ENCODE results near the gene HECA. TPM values are rescaled to one million over a fixed set of nuclear protein-coding genes. Genes with fewer than 3 reads are reported as not detected.
A peak's percentile ranks its signal among the peaks of the same experiment; 100 is the strongest.

HECA gene
- total and polyA plus RNA-seq, 2 of the 8 experiments (the other 6 are each of a cell fraction or from before 2014, with no cell fraction given) = 2.4 to 9.2 TPM

GRCh38 chr6:139134817-139135577 lies at the start of gene HECA (continued):
- no peak for TF ChIP-seq CTCF (IDR thresholded peaks at IDR 0.05; ENCODE audit: control extremely low read depth in 1 of 3, insufficient read depth in 1 of 3, low read depth in 1 of 3, low read length in 3 of 3)
- TF ChIP-seq SIX5 (IDR thresholded peaks at IDR 0.05; ENCODE audit: low read depth, low read length) = no peak
- TF ChIP-seq SP4 (IDR thresholded peaks at IDR 0.05; ENCODE audit: low read length) = peak; percentile 67; the same call in 1 of the 2 replicates
- no peak for TF ChIP-seq RNF2 (IDR thresholded peaks at IDR 0.05; ENCODE audit: borderline replicate concordance, low read depth, low read length, missing control alignments, poor library complexity, severe bottlenecking)
- TF ChIP-seq MAFK (IDR thresholded peaks at IDR 0.05; ENCODE audit: low read depth, low read length) = no peak
- TF ChIP-seq MAX (IDR thresholded peaks at IDR 0.05) = peak; percentile 36; the same call in 1 of the 2 replicates
- TF ChIP-seq, protein P1, sequence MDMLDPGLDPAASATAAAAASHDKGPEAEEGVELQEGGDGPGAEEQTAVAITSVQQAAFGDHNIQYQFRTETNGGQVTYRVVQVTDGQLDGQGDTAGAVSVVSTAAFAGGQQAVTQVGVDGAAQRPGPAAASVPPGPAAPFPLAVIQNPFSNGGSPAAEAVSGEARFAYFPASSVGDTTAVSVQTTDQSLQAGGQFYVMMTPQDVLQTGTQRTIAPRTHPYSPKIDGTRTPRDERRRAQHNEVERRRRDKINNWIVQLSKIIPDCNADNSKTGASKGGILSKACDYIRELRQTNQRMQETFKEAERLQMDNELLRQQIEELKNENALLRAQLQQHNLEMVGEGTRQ (IDR thresholded peaks at IDR 0.05; ENCODE audit: low read length) = peak; percentile 28; the same call in 1 of the 2 replicates
- no peak for TF ChIP-seq EGR1 (IDR thresholded peaks at IDR 0.05; ENCODE audit: borderline replicate concordance, low read depth, low read length)
- no peak for TF ChIP-seq SUZ12 (IDR thresholded peaks at IDR 0.05; ENCODE audit: low read length)
- TF ChIP-seq ASH2L (IDR thresholded peaks at IDR 0.05; ENCODE audit: low read length) = peak; percentile 14
- no peak for TF ChIP-seq ZNF274 (IDR thresholded peaks at IDR 0.05; ENCODE audit: borderline replicate concordance, extremely low read depth, low read length)
- TF ChIP-seq NANOG (IDR thresholded peaks at IDR 0.05; ENCODE audit: insufficient read depth, low read depth, low read length, poor library complexity, severe bottlenecking) = no peak
- no peak for TF ChIP-seq TEAD4 (IDR thresholded peaks at IDR 0.05; ENCODE audit: low read depth, low read length)
- TF ChIP-seq POLR2A (IDR thresholded peaks at IDR 0.05; ENCODE audit: control extremely low read depth in 1 of 2, low read depth in 2 of 2, low read length in 2 of 2) = peak in 1 of 2 experiments; percentile 73; a peak in 2 of 3 replicates
- no peak for TF ChIP-seq TAF7 (optimal IDR thresholded peaks at IDR 0.05; ENCODE audit: borderline replicate concordance, low read depth, low read length)
- no peak for TF ChIP-seq KDM5A (IDR thresholded peaks at IDR 0.05; ENCODE audit: low read length)
- TF ChIP-seq BCL11A (IDR thresholded peaks at IDR 0.05; ENCODE audit: low read depth in 2 of 2, low read length in 2 of 2) = no peak
- TF ChIP-seq CHD2 (IDR thresholded peaks at IDR 0.05; ENCODE audit: low read length) = no peak
- peak; percentile 68 for TF ChIP-seq TAF1 (IDR thresholded peaks at IDR 0.05; ENCODE audit: low read depth, low read length)
- TF ChIP-seq POLR2AphosphoS5 (IDR thresholded peaks at IDR 0.05; ENCODE audit: low read depth, low read length) = 0 out of 2 replicates have a peak, but pooled peaks have one; percentile 38
